Fibroblast of lung (primary cell): ENCODE measurements around the gene NLGN1.

ENCODE experiments used
- EZH2 ChIP-seq: IDR thresholded peaks from 2 replicates; pipeline ENCODE4 v1.5.1; 2012; ENCODE audit warnings: low read length, control low read depth, mild to moderate bottlenecking; ENCODE audit errors: missing control alignments
- TF ChIP-seq, protein P1 (sequence below), 2 donors: IDR thresholded peaks in 1 of 2; conservative IDR thresholded peaks in 1 of 2; 1 replicate in 1 of 2; 2 replicates in 1 of 2; pipeline ENCODE4 v1.5.1; 2011 to 2012; ENCODE audit warnings: low read length in 2 of 2, control low read depth in 1 of 2, inconsistent platforms in 1 of 2, low read depth in 1 of 2, mild to moderate bottlenecking in 1 of 2

DNA sequence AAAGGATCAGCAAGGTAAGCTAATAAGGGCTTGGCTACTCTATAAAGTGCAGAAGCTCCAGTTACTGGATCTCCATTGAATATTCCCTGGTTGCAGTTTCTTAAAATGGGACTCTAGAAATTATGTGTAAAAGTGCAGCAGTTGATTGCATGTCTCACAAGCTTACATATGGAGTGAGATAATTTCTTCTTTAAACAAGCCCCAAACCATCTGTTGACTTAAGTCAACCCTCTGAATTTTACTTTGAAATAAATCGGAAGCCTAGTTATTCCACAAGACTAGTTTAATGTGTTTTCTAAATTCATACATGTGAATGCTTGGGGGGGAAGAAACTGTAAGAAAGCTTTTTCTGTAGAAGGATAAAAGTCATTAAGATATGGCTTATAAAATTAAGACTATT, 664.2 kb downstream of the NLGN1 start:
- TF ChIP-seq, protein P1, sequence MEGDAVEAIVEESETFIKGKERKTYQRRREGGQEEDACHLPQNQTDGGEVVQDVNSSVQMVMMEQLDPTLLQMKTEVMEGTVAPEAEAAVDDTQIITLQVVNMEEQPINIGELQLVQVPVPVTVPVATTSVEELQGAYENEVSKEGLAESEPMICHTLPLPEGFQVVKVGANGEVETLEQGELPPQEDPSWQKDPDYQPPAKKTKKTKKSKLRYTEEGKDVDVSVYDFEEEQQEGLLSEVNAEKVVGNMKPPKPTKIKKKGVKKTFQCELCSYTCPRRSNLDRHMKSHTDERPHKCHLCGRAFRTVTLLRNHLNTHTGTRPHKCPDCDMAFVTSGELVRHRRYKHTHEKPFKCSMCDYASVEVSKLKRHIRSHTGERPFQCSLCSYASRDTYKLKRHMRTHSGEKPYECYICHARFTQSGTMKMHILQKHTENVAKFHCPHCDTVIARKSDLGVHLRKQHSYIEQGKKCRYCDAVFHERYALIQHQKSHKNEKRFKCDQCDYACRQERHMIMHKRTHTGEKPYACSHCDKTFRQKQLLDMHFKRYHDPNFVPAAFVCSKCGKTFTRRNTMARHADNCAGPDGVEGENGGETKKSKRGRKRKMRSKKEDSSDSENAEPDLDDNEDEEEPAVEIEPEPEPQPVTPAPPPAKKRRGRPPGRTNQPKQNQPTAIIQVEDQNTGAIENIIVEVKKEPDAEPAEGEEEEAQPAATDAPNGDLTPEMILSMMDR (conservative IDR thresholded peaks at IDR 0.05 in 1 of 2, IDR thresholded peaks at IDR 0.05 in 1 of 2; ENCODE audit: low read depth in 1 of 2, low read length in 2 of 2) = no peak
- TF ChIP-seq EZH2 = no peak
